SK-N-SH treated with all-trans-retinoic acid at 6 μM for 48 hours (cell line): ENCODE data around the gene SOX8.

Source experiments
- ATAC-seq: fragments of 200-7000 bp; cut with Tn5 transposase; 3 replicates; pipeline ENCODE4 v1.9.1; 2020; ENCODE audit warnings: mild to moderate bottlenecking, moderate library complexity
- ARNTL ChIP-seq: fragments of 450-650 bp; formaldehyde crosslinking; IDR thresholded peaks from 2 replicates; pipeline ENCODE4 v1.5.0; 2020; ENCODE audit warnings: low read depth, mild to moderate bottlenecking, moderate library complexity, borderline replicate concordance
- BACH2 ChIP-seq: fragments of 250-450 bp; sonication (Bioruptor Pico); IDR thresholded peaks from 2 replicates; pipeline ENCODE4 v1.9.0; 2021; ENCODE audit warnings: mild to moderate bottlenecking, borderline replicate concordance
- CREB5 ChIP-seq: fragments of 250-450 bp; sonication (Bioruptor Pico); IDR thresholded peaks from 2 replicates; pipeline ENCODE4 v1.5.1; 2020; ENCODE audit warnings: low read depth, mild to moderate bottlenecking, moderate library complexity
- CSDC2 ChIP-seq: fragments of 250-450 bp; sonication (Bioruptor Pico); IDR thresholded peaks from 2 replicates; pipeline ENCODE4 v1.5.0; 2020; ENCODE audit warnings: mild to moderate bottlenecking, moderate library complexity
- CSRNP3 ChIP-seq: fragments of 250-450 bp; sonication (Bioruptor Pico); IDR thresholded peaks from 2 replicates; pipeline ENCODE4 v1.5.1; 2021; ENCODE audit warnings: mild to moderate bottlenecking, moderate library complexity
- ESRRG ChIP-seq: fragments of 250-450 bp; sonication (Bioruptor Pico); IDR thresholded peaks from 2 replicates; pipeline ENCODE4 v1.6.1; 2021; ENCODE audit warnings: mild to moderate bottlenecking
- GLIS3 ChIP-seq: fragments of 250-450 bp; sonication (Bioruptor Pico); IDR thresholded peaks from 2 replicates; pipeline ENCODE4 v1.5.0; 2020; ENCODE audit warnings: mild to moderate bottlenecking, moderate library complexity
- ISL1 ChIP-seq: fragments of 250-450 bp; sonication (Bioruptor Pico); IDR thresholded peaks from 2 replicates; pipeline ENCODE4 v2.1.2; 2022; ENCODE audit warnings: mild to moderate bottlenecking, moderate library complexity
- OSR1 ChIP-seq: fragments of 250-450 bp; sonication (Bioruptor Pico); IDR thresholded peaks from 2 replicates; pipeline ENCODE4 v1.8.0; 2022; ENCODE audit warnings: moderate library complexity, mild to moderate bottlenecking, inconsistent platforms
- PATZ1 ChIP-seq: fragments of 250-450 bp; sonication (Bioruptor Pico); IDR thresholded peaks from 2 replicates; pipeline ENCODE4 v1.8.0; 2020; ENCODE audit warnings: mild to moderate bottlenecking, moderate library complexity, borderline replicate concordance
- PPARA ChIP-seq: fragments of 250-450 bp; sonication (Bioruptor Pico); IDR thresholded peaks from 2 replicates; pipeline ENCODE4 v1.5.0; 2020; ENCODE audit warnings: mild to moderate bottlenecking, borderline replicate concordance
- RARB ChIP-seq: fragments of 250-450 bp; sonication (Bioruptor Pico); IDR thresholded peaks from 2 replicates; pipeline ENCODE4 v1.8.0; 2021; ENCODE audit warnings: mild to moderate bottlenecking, moderate library complexity
- SNAI2 ChIP-seq: fragments of 250-450 bp; sonication (Bioruptor Pico); IDR thresholded peaks from 2 replicates; pipeline ENCODE4 v1.5.0; 2020; ENCODE audit warnings: mild to moderate bottlenecking, moderate library complexity
- TCF4 ChIP-seq: fragments of 250-450 bp; sonication (Bioruptor Pico); IDR thresholded peaks from 2 replicates; pipeline ENCODE4 v1.8.0; 2021; ENCODE audit warnings: mild to moderate bottlenecking, moderate library complexity, borderline replicate concordance
- TOX ChIP-seq: fragments of 250-450 bp; sonication (Bioruptor Pico); IDR thresholded peaks from 2 replicates; pipeline ENCODE4 v1.8.0; 2021; ENCODE audit warnings: mild to moderate bottlenecking, moderate library complexity, borderline replicate concordance
- TSHZ2 ChIP-seq: fragments of 250-450 bp; sonication (Bioruptor Pico); IDR thresholded peaks from 2 replicates; pipeline ENCODE4 v1.5.0; 2020; ENCODE audit warnings: mild to moderate bottlenecking, moderate library complexity
- ZC3H10 ChIP-seq: fragments of 250-450 bp; sonication (Bioruptor Pico); IDR thresholded peaks from 2 replicates; pipeline ENCODE4 v1.5.1; 2021; ENCODE audit warnings: mild to moderate bottlenecking, moderate library complexity
- ZFP3 ChIP-seq: fragments of 250-450 bp; sonication (Bioruptor Pico); IDR thresholded peaks from 2 replicates; pipeline ENCODE4 v1.5.0; 2020; ENCODE audit warnings: mild to moderate bottlenecking, moderate library complexity
- ZNF565 ChIP-seq: fragments of 450-650 bp; formaldehyde crosslinking; conservative IDR thresholded peaks from 2 replicates; pipeline ENCODE4 v1.5.0; 2020; ENCODE audit warnings: low read depth, mild to moderate bottlenecking, moderate library complexity
- ZNF8 ChIP-seq: fragments of 450-650 bp; formaldehyde crosslinking; IDR thresholded peaks from 2 replicates; pipeline ENCODE4 v1.5.0; 2020; ENCODE audit warnings: mild to moderate bottlenecking, moderate library complexity

SOX8 gene

GRCh38 chr16:1030473-1030901 is 48.9 kb downstream of the SOX8 start:
- ATAC-seq: no peak

GRCh38 chr16:1031666-1032065 is 50.1 kb downstream of the SOX8 start:
- ATAC-seq: no peak
- no peak for TF ChIP-seq TCF4 (CRISPR knock-in tag)
- TF ChIP-seq ZFP3 (CRISPR knock-in tag): no peak
- TF ChIP-seq PATZ1: no peak
- TF ChIP-seq CSDC2: no peak
- TF ChIP-seq TSHZ2 (CRISPR knock-in tag): no peak
- no peak for TF ChIP-seq CSRNP3 (CRISPR knock-in tag)
- no peak for TF ChIP-seq ESRRG (CRISPR knock-in tag)
- TF ChIP-seq ZNF565 (CRISPR knock-in tag): no peak
- no peak for TF ChIP-seq PPARA
- TF ChIP-seq ARNTL (CRISPR knock-in tag): no peak
- TF ChIP-seq GLIS3 (CRISPR knock-in tag): no peak

More at GRCh38 chr16:1030473-1030901, 48.9 kb downstream of the SOX8 start:
- TF ChIP-seq ZNF8 (CRISPR knock-in tag) (no peak), ZC3H10 (CRISPR knock-in tag) (no peak), TOX (CRISPR knock-in tag) (no peak), ESRRG (CRISPR knock-in tag) (no peak), PPARA (no peak), CSDC2 (no peak), GLIS3 (CRISPR knock-in tag) (no peak), BACH2 (CRISPR knock-in tag) (no peak), ISL1 (CRISPR knock-in tag) (no peak), ZFP3 (CRISPR knock-in tag) (no peak), RARB (CRISPR knock-in tag) (no peak), TSHZ2 (CRISPR knock-in tag) (no peak), OSR1 (CRISPR knock-in tag) (no peak)
- TF ChIP-seq, all 23 proteins: peak for 0

GRCh38 chr16:1032607-1033006 is 51.0 kb downstream of the SOX8 start:
- no peak for ATAC-seq

More at GRCh38 chr16:1032607-1033006, 51.0 kb downstream of the SOX8 start:
- TF ChIP-seq SNAI2 (CRISPR knock-in tag): no peak
- TF ChIP-seq CSDC2: no peak
- no peak for TF ChIP-seq ZNF565 (CRISPR knock-in tag)
- TF ChIP-seq BACH2 (CRISPR knock-in tag): no peak
- no peak for TF ChIP-seq ZC3H10 (CRISPR knock-in tag)
- no peak for TF ChIP-seq PATZ1
- no peak for TF ChIP-seq ESRRG (CRISPR knock-in tag)
- no peak for TF ChIP-seq TCF4 (CRISPR knock-in tag)
- no peak for TF ChIP-seq CREB5 (CRISPR knock-in tag)
- TF ChIP-seq ARNTL (CRISPR knock-in tag): no peak
- TF ChIP-seq OSR1 (CRISPR knock-in tag): no peak
